HCT116 (cell line): ENCODE data around the gene MUC6. TPM values are rescaled to one million over a fixed set of nuclear protein-coding genes. Genes with fewer than 3 reads are reported as not detected.

Source experiments
- ATAC-seq: fragments of 200-7000 bp; cut with Tn5 transposase; 2 replicates; pipeline ENCODE4 v1.9.1; 2020; ENCODE audit warnings: mild to moderate bottlenecking, moderate library complexity
- BruUV-seq: library from RNA; stranded (reverse); fragments of 400-500 nt; replicated peaks from 2 replicates; lab custom pipeline; 2021; lab: Mats Ljungman, UMichigan
- CTCF ChIA-PET: fragments of 300-600 bp; sonication (Branson Sonifier 250); formaldehyde crosslinking; loops from one replicate; lab custom pipeline; 2021; ENCODE audit warnings: antibody characterized with exemption; lab: Charles Lee
- POLR2A ChIA-PET: fragments of 300-600, 350-600 bp; sonication (Branson Sonifier 250); formaldehyde crosslinking; loops from one replicate; lab custom pipeline; 2021; ENCODE audit warnings: antibody characterized with exemption; lab: Charles Lee
- RAD21 ChIA-PET, 2 experiments: fragments of 300-600 bp; sonication (Branson Sonifier 250); formaldehyde crosslinking; loops; one replicate each; lab custom pipeline; 2023; ENCODE audit warnings: low total read pairs in 2 of 2; ENCODE audit not compliant: uncharacterized antibody in 2 of 2, unreplicated experiment in 2 of 2, low non-redundant PET in 1 of 2; lab: Charles Lee
- DNase-seq: peaks from one replicate; pipeline ENCODE4 v3.0.0-alpha.2; 2010; ENCODE audit warnings: low read depth, low spot score
- H2AFZ ChIP-seq: fragments of 200-600 bp; shearing (Covaris generic), sonication (generic); 2 replicates; pipeline ENCODE4 v1.6.1; 2017; ENCODE audit warnings: low read depth, mixed run types, mixed read lengths, antibody characterized with exemption, low read length; ENCODE audit not compliant: poor library complexity, severe bottlenecking
- H3K27ac ChIP-seq: 2 replicates; pipeline ENCODE4 v1.5.1; 2012; ENCODE audit warnings: low read depth, low read length
- H3K27me3 ChIP-seq: fragments of 200-600 bp; sonication (generic); 2 replicates; pipeline ENCODE4 v1.6.1; 2016; ENCODE audit warnings: mixed run types, low read length, mixed read lengths; ENCODE audit not compliant: insufficient read depth
- H3K36me3 ChIP-seq, 2 experiments: fragments of 200-500 bp in 1 of 2; fragments of 200-600 bp in 1 of 2; sonication (Bioruptor generic) in 1 of 2; sonication (generic) in 1 of 2; 2 replicates each; pipeline versions ENCODE4 v1.5.1 to v1.6.1; 2014 to 2016; ENCODE audit warnings: low read length in 2 of 2, inconsistent platforms in 1 of 2, mixed read lengths in 1 of 2, mixed run types in 1 of 2; ENCODE audit not compliant: insufficient read depth in 2 of 2, control insufficient read depth in 1 of 2
- H3K4me1 ChIP-seq, 2 experiments: fragments of 200-600 bp in 1 of 2; sonication (generic) in 1 of 2; 2 replicates each; pipeline versions ENCODE4 v1.5.1 to v1.6.1; 2012 to 2017; ENCODE audit warnings: low read length in 2 of 2, inconsistent platforms in 1 of 2, mild to moderate bottlenecking in 1 of 2, mixed read lengths in 1 of 2, mixed run types in 1 of 2, moderate library complexity in 1 of 2; ENCODE audit not compliant: insufficient read depth in 2 of 2, control insufficient read depth in 1 of 2
- H3K4me2 ChIP-seq: fragments of 200-600 bp; sonication (generic); 2 replicates; pipeline ENCODE4 v1.6.1; 2017; ENCODE audit warnings: mixed run types, low read length, mixed read lengths
- H3K4me3 ChIP-seq, 2 experiments: fragments of 200-600 bp in 1 of 2; sonication (generic) in 1 of 2; replicated peaks in 1 of 2; 2 replicates each; pipeline ENCODE4 v1.5.1; 2011 to 2016; ENCODE audit warnings: low read length in 2 of 2, control low read depth in 1 of 2, low read depth in 1 of 2, mild to moderate bottlenecking in 1 of 2, mixed read lengths in 1 of 2, mixed run types in 1 of 2
- H3K79me2 ChIP-seq: fragments of 200-600 bp; sonication (generic); 2 replicates; pipeline ENCODE4 v1.6.1; 2017; ENCODE audit warnings: mild to moderate bottlenecking, mixed run types, low read length, moderate library complexity, mixed read lengths; ENCODE audit not compliant: insufficient read depth
- H3K9ac ChIP-seq: fragments of 200-600 bp; sonication (generic); 2 replicates; pipeline ENCODE4 v1.6.1; 2016; ENCODE audit warnings: low read length, mixed read lengths
- H3K9me2 ChIP-seq: fragments of 200-600 bp; sonication (generic), shearing (Covaris generic); 2 replicates; pipeline ENCODE4 v1.6.1; 2017; ENCODE audit warnings: mixed run types, mild to moderate bottlenecking, moderate library complexity; ENCODE audit not compliant: insufficient read depth
- H3K9me3 ChIP-seq, 2 experiments: fragments of 200-500 bp in 1 of 2; fragments of 200-600 bp in 1 of 2; sonication (Bioruptor generic) in 1 of 2; sonication (generic) in 1 of 2; 2 replicates each; pipeline ENCODE4 v1.6.1; 2014 to 2017; ENCODE audit warnings: low read length in 2 of 2, mixed read lengths in 2 of 2, inconsistent platforms in 1 of 2, low read depth in 1 of 2, mild to moderate bottlenecking in 1 of 2, mixed run types in 1 of 2, moderate library complexity in 1 of 2; ENCODE audit not compliant: control insufficient read depth in 1 of 2, insufficient read depth in 1 of 2
- H4K20me1 ChIP-seq: fragments of 200-600 bp; sonication (generic), shearing (Covaris generic); 2 replicates; pipeline ENCODE4 v1.6.1; 2017; ENCODE audit warnings: mixed run types, mild to moderate bottlenecking, moderate library complexity; ENCODE audit not compliant: insufficient read depth
- CBX3 ChIP-seq: IDR thresholded peaks from 2 replicates; pipeline ENCODE4 v1.6.1; 2012; ENCODE audit warnings: low read depth
- CEBPB ChIP-seq: IDR thresholded peaks from 2 replicates; pipeline ENCODE4 v1.6.1; 2012; ENCODE audit warnings: low read depth
- ELF1 ChIP-seq: IDR thresholded peaks from 2 replicates; pipeline ENCODE4 v1.6.1; 2012; ENCODE audit warnings: low read depth, borderline replicate concordance
- EZH2phosphoT487 ChIP-seq: fragments of 200-600 bp; IDR thresholded peaks from 2 replicates; pipeline ENCODE4 v1.6.1; 2018; ENCODE audit warnings: antibody characterized with exemption, borderline replicate concordance
- FOSL1 ChIP-seq: IDR thresholded peaks from 2 replicates; pipeline ENCODE4 v1.6.1; 2012; ENCODE audit warnings: low read depth
- POLR2AphosphoS5 ChIP-seq: IDR thresholded peaks from 2 replicates; pipeline ENCODE4 v1.6.1; 2011; ENCODE audit warnings: mild to moderate bottlenecking, low read depth, low read length, moderate library complexity
- RAD21 ChIP-seq: IDR thresholded peaks from 2 replicates; pipeline ENCODE4 v1.6.1; 2012; ENCODE audit warnings: low read depth, mild to moderate bottlenecking
- SP1 ChIP-seq: IDR thresholded peaks from 2 replicates; pipeline ENCODE4 v1.6.1; 2012; ENCODE audit warnings: low read depth
- SRF ChIP-seq: IDR thresholded peaks from 2 replicates; pipeline ENCODE4 v1.6.1; 2012; ENCODE audit warnings: low read depth
- TCF7L2 ChIP-seq: IDR thresholded peaks from 2 replicates; pipeline ENCODE4 v1.7.0; 2011; ENCODE audit warnings: borderline replicate concordance, inconsistent platforms; ENCODE audit not compliant: insufficient read depth, insufficient read length; ENCODE audit errors: extremely low read depth
- ZFX ChIP-seq: fragments of 450-650 bp; IDR thresholded peaks from 2 replicates; pipeline ENCODE4 v1.6.1; 2017
- intact Hi-C: fragments of 100-400 bp; cut with micrococcal nuclease; formaldehyde crosslinking; loops from 2 replicates; pipeline ENCODE4 v1.10.0; 2022
- total RNA-seq: library from RNA; stranded (reverse); gene quantifications from one replicate; pipeline ENCODE4 v1.2.1, GENCODE V29; 2021; ENCODE audit not compliant: unreplicated experiment
- TF ChIP-seq, protein P1 (sequence below): IDR thresholded peaks from 2 replicates; pipeline ENCODE4 v1.6.1; 2012
- TF ChIP-seq, protein P2 (sequence below), 3 experiments: fragments of 200-600 bp in 1 of 3; sonication (generic) in 1 of 3; IDR thresholded peaks in 2 of 3; conservative IDR thresholded peaks in 1 of 3; 2 replicates each; pipeline ENCODE4 v1.5.1; 2012 to 2017; ENCODE audit warnings: low read depth in 2 of 3, low read length in 2 of 3, antibody characterized with exemption in 1 of 3, borderline replicate concordance in 1 of 3, control low read depth in 1 of 3, mild to moderate bottlenecking in 1 of 3, mixed read lengths in 1 of 3, mixed run types in 1 of 3, moderate library complexity in 1 of 3; ENCODE audit not compliant: insufficient read depth in 1 of 3
- TF ChIP-seq, protein P3 (sequence below): IDR thresholded peaks from 2 replicates; pipeline ENCODE4 v1.6.1; 2012

MUC6 gene
- total RNA-seq, 1 experiment from 2014 or later: 0.02 TPM

DNA sequence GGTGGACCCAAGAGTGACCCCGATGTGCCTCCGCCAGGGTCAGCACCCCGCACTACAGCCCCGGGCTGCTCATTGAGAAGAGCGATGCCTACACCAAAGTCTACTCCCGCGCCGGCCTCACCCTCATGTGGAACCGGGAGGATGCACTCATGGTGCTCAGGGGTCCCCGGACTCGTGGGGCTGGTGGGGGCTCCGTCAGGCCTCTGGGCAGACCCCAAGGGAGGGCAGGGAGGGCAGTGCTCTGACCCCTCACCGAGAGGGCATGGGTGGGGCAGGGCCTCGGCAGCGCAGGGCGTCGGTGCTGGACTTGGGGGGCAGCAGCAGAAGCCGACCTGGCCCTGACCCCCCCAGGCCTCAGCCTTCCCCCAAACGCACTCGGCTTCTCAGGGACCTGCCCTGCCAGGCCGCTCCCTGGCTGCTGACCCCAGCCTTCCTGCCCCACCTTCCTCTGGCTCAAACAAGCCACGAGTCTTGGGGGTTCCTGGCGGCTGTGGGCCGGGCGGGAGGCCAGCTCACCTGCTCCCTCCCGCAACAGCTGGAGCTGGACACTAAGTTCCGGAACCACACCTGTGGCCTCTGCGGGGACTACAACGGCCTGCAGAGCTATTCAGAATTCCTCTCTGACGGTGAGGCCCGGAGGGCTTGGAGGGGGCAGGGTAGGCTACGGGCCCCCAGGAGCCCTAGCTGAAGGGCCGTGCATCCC lies 41.0 kb upstream of the MUC6 start:
- no peak overlapping the region for H3K4me3 ChIP-seq
- ATAC-seq: no peak
- POLR2A ChIA-PET: no interaction called here
- H3K9ac ChIP-seq: no peak overlapping the region
- RAD21 ChIA-PET: no interaction called here
- DNase-seq: no peak
- no TSS peak for BruUV-seq
- CTCF ChIA-PET: no interaction called here
- H3K9me3 ChIP-seq: no peaks in the 10 kb centered on the region
- no peaks in the 10 kb centered on the region for H3K79me2 ChIP-seq
- H3K36me3 ChIP-seq: no peaks in the 10 kb centered on the region
- peaks cover 13 to 18% of the 10 kb centered on the region in 2 experiments for H3K4me1 ChIP-seq
- no peak overlapping the region for H3K27ac ChIP-seq
- intact Hi-C loops: no loop called here
- no peaks in the 10 kb centered on the region for H3K9me2 ChIP-seq
- no peaks in the 10 kb centered on the region for H3K27me3 ChIP-seq
- H2AFZ ChIP-seq: no peak overlapping the region
- TF ChIP-seq EZH2phosphoT487: no peak
- TF ChIP-seq ZFX: no peak
- TF ChIP-seq, protein P1, sequence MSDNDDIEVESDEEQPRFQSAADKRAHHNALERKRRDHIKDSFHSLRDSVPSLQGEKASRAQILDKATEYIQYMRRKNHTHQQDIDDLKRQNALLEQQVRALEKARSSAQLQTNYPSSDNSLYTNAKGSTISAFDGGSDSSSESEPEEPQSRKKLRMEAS: no peak
- TF ChIP-seq, protein P2, sequence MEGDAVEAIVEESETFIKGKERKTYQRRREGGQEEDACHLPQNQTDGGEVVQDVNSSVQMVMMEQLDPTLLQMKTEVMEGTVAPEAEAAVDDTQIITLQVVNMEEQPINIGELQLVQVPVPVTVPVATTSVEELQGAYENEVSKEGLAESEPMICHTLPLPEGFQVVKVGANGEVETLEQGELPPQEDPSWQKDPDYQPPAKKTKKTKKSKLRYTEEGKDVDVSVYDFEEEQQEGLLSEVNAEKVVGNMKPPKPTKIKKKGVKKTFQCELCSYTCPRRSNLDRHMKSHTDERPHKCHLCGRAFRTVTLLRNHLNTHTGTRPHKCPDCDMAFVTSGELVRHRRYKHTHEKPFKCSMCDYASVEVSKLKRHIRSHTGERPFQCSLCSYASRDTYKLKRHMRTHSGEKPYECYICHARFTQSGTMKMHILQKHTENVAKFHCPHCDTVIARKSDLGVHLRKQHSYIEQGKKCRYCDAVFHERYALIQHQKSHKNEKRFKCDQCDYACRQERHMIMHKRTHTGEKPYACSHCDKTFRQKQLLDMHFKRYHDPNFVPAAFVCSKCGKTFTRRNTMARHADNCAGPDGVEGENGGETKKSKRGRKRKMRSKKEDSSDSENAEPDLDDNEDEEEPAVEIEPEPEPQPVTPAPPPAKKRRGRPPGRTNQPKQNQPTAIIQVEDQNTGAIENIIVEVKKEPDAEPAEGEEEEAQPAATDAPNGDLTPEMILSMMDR (IDR thresholded peaks at IDR 0.05 in 2 of 3, conservative IDR thresholded peaks at IDR 0.05 in 1 of 3; ENCODE audit: borderline replicate concordance in 1 of 3, insufficient read depth in 1 of 3, low read depth in 2 of 3, low read length in 2 of 3): no peak
- TF ChIP-seq ELF1: no peak
- no peak for TF ChIP-seq POLR2AphosphoS5
- TF ChIP-seq, protein P3, sequence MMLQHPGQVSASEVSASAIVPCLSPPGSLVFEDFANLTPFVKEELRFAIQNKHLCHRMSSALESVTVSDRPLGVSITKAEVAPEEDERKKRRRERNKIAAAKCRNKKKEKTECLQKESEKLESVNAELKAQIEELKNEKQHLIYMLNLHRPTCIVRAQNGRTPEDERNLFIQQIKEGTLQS: no peak
- no peak for TF ChIP-seq FOSL1
- no peak for TF ChIP-seq RAD21
- TF ChIP-seq TCF7L2: no peak
- no peak for TF ChIP-seq SP1
- no peak for TF ChIP-seq CBX3
- no peak for TF ChIP-seq SRF
- TF ChIP-seq CEBPB: no peak
- no peaks in the 10 kb centered on the region for H4K20me1 ChIP-seq
- H3K4me2 ChIP-seq: no peak overlapping the region
